Mammary epithelial cell (primary cell): ENCODE results near the gene NOVA2.

ENCODE experiments used
- CTCF ChIP-seq, 2 donors: IDR thresholded peaks in 1 of 2; conservative IDR thresholded peaks in 1 of 2; 2 replicates each; pipeline ENCODE4 v1.5.1; 2011 to 2012; ENCODE audit warnings: inconsistent platforms in 2 of 2, low read length in 2 of 2, mild to moderate bottlenecking in 2 of 2, control low read depth in 1 of 2, low read depth in 1 of 2; ENCODE audit not compliant: insufficient read depth in 1 of 2; ENCODE audit errors: extremely low read depth in 1 of 2
- EZH2 ChIP-seq: IDR thresholded peaks from 2 replicates; pipeline ENCODE4 v1.6.1; 2012; ENCODE audit warnings: low read length, inconsistent platforms, borderline replicate concordance

DNA sequence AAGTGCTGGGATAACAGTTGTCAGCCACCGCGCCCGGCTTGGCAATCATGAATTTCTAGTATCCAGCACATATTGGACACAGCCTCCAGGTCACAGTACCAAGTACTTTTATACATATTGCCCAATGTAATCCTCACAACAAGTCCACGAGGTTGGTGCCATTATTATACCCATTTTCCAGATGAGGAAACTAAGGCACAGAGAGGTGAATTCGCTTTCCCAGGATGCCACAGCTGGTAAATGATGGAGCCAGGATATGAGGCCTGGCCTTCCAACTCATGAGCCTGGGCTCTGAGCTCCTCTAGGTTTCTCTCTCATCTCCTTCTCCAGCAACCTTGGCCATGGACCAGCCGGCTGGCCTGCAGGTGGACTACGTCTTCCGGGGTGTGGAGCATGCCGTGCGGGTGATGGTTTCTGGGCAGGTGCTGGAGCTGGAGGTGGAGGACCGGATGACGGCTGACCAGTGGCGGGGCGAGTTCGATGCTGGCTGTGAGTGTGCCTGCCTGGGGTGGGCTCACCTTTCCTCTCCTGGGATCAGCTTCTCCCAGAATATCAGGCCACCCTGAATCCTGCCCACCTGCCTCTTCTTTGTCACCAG is 29.1 kb upstream of the NOVA2 start:
- TF ChIP-seq CTCF (conservative IDR thresholded peaks at IDR 0.05 in 1 of 2, IDR thresholded peaks at IDR 0.05 in 1 of 2; ENCODE audit: extremely low read depth in 1 of 2, insufficient read depth in 1 of 2, low read depth in 1 of 2, low read length in 2 of 2) (no peak), EZH2 (no peak)
